Measurements from ENCODE around the gene PPP1R12B.
"Not testable (repeated sequence)": the region's sequence is repeated elsewhere in the genome, so short reads cannot be mapped to it uniquely, and the experiment has no call there.

PPP1R12B gene

DNA sequence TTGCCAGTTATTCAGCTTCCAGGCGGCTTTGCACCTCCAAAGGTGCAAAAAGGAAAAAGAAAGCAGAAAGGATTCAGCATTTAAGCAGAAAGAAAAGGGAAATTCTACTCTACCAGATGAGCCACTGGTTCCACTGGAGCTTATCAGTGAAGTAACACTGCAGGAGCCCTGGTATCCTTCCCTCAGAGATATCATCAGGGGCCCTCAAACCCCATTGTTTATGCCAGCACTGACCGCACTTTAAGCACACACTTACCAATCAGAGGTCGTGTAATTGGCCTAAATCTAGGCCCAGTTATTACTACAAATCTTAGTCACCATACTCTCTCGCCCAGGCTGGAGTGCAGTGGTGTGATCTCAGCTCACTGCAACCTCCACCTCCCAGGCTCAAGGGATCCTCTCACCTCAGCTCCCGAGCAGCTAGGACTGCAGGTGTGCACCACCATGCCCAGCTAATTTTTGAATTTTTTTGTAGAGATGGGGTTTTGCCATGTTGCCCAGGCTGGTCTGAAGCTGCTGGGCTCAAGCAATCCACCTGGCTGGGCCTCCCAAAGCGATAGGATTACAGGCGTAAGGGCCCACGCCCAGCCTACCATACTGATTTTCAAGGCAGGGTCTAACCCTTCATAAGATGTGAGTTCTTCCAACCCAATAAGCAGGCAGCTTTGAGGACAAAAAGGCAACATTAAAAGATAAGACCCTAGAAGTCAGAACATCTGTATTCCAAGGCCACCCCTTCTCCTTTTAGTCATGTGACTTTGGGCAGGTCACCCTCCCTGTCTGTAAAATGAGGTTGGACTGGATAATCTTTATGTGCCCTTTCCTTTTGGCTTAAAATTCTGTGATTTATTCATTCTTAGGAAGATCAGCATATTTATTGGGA is 236.4 kb downstream of the PPP1R12B start:
- no peak for DNase-seq (ENCODE audit: low spot score)

GRCh38 chr1:202585590-202585933 is 237.1 kb downstream of the PPP1R12B start:
- DNase-seq (ENCODE audit: low spot score) = no peak

GRCh38 chr1:202586018-202586821 is 237.7 kb downstream of the PPP1R12B start:
- no peak for DNase-seq (ENCODE audit: low spot score)

GRCh38 chr1:202586871-202587270 is 238.4 kb downstream of the PPP1R12B start:
- no peak for DNase-seq (ENCODE audit: low spot score)

DNA sequence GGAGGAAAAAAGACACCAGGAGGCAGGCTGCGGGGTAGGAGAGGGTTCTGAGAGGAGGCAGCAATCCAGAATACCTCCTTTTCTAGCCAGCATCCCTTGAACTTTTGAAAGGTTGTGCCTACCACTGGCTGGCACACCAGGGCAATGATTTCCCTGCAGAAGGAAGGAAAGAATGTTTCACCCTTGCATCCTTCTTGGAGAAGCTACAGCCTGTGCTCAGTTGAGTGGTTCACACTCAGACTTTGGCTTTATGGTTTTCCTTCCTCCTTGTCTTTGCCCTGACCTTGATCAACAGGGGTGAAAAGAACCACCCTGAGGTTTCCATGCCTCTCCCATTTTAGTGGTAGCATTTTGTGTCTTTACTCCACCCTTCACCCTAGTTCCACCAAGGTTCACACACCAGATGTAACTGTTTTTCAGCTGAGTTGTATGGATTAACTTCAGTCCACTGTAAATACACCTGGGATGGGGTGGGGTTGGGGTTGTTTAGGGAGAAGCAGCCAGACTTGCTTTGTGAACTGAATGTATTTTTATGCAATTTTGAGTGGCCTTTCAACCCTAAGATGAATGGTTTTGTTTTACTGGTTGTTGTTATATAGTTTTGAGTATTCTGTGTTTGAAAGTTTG is 239.5 kb downstream of the PPP1R12B start:
- DNase-seq (ENCODE audit: low spot score) = no peak

DNA sequence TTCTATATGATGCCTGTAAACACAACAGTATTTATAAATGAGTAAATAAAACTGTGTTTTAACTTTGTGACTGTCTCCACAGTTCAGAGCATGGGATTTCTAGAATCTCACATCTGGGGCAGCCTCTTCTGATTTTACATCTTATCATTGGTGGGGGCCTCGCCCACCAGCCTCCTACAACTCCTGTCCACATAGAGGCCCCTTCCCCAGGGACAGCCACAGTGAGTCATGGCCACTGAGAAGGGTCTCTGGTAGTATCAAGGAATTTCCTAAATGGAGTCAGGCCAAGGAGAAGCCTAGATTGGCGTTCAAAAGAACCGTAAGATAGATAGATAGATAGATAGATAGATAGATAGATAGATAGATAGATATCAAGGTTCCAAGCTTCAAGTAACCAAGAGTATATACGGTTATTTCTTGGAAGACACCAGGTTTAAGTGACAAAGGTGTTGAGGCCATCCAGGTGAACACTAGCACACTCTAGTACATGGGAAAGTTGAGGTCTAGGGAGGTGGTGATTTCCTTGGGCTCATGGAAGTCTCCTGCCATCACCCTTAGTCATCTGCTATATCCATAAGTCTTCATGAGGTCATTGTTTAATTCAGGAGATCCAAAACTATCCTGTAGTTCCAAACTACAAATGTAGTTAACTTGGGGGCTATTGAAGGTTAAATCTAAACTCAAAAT is 240.1 kb downstream of the PPP1R12B start:
- no peak for DNase-seq (ENCODE audit: low spot score)

DNA sequence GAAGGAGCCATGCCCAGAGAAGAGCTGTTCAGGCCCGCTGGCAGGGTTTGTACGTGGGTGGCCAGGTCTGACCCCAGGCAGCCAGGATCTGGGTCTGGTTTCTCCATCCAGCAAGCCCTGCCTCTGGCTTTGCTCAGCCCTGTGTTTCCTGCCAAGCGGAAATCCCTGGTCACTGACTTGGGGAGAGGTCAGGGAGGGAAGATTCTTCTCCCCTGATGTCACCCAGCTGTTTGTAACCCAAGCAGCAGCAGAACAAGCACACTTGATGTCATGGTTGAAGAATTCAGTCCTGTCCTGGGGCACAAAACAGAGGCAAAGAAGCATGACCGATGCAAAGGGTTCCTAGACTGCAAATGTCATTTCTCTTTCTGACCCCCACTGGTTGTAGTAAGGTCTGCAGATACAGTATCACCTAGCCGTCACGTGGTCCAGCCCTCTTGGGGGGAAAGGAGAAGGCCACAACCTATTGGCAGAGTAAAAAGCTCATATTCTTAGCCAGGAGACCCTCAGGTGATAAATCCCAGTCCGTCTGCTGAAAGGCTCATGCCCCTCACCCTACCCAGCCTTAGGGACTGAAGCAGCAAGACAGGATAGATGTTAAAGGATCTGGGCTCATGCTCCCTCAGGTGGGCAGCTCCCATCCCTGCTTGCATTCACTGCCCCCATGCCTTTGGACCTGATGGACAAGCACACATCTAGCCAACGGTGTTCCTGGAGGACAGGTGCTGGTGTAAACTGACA is 240.9 kb downstream of the PPP1R12B start:
- peak; percentile 19 for DNase-seq (ENCODE audit: low spot score)

DNA sequence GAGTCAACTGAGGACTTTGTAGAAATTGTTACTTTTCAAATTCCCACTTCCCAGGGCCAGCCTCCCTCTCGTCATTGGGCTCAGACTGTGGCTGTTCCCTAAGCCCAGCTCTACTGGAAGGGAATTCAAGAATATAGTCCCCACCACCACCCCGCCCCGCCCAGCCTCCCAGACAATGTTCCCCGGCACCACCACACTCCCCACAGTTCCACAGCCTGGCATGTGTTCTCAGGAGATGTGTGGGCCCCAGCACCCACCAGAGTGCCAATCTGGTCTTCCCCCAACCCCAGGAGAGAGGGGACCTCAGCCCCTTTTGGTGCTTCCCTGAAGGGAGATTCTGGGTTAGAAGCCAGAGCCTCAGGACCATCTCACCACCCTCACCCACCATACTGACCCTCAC is 241.6 kb downstream of the PPP1R12B start:
- no peak for DNase-seq (ENCODE audit: low spot score)

GRCh38 chr1:202590975-202591411 is 242.5 kb downstream of the PPP1R12B start:
- DNase-seq (ENCODE audit: low spot score) = no peak

GRCh38 chr1:202591515-202591914 is 243.0 kb downstream of the PPP1R12B start:
- DNase-seq (ENCODE audit: low spot score) = no peak

GRCh38 chr1:202592146-202592545 is 243.6 kb downstream of the PPP1R12B start:
- no peak for DNase-seq (ENCODE audit: low spot score)

GRCh38 chr1:202593845-202594244 is 245.3 kb downstream of the PPP1R12B start:
- no peak for DNase-seq (ENCODE audit: low spot score)

DNA sequence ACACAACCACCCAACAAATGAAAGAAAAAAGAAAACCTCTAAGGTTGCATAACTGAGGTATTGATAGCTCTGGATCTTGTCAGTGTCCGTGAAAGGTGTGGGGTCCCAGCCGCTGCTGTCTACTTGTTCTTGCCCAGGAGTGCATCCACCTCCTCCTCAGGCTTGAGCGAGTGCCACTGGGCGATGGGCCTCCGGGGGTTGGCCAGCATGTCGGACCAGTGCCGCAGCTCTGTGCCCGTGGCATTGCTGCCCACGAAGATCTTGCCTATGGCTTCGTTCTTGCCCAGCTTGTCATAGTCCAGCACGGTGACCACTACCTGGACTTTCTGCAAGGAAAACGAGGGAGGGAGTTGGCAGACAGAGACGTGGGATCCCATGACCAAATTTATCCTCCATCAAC is 248.1 kb downstream of the PPP1R12B start:
- DNase-seq (ENCODE audit: low spot score) = no peak

DNA sequence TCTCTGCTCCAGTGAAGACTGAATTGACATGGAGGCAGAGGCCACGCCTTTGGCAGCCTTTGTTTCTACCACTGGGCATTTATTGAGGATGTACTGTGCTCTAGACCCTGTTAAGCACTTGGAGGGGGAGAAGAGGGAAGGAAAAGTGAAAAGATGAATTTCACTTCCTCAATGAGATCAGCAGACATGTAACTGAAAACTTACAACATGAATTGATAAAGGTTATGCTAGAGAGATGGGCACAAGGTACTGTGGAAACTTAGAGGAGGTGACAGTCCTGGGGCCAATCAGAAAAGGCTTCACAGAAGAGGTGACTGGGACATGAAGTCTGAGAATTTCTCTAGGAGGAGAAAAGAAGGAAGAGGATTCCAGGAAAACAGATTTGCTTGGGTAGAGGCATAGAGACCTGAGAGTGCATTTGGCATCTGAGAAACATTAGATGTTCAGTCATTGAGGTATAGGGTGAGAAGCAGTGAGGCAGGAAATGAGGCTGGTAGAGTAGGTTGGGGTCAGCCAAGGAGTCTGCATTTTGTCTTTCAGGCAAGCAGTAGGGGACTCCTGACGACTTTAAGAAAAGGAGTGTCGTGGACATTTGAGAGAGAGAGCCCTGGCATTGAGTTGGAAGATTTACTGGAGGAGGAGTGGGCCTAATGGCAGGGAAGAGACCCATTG is 248.7 kb downstream of the PPP1R12B start:
- DNase-seq (ENCODE audit: low spot score) = no peak

- DNase-seq (ENCODE audit: low spot score) = peak; percentile 87
These were observed 251.4 kb downstream of the PPP1R12B start for GRCh38 chr1:202599669-202600431.

- no peak for DNase-seq (ENCODE audit: low spot score)
These were observed 252.0 kb downstream of the PPP1R12B start for GRCh38 chr1:202600432-202601041.

- DNase-seq (ENCODE audit: low spot score) = no peak
These were observed 254.9 kb downstream of the PPP1R12B start for GRCh38 chr1:202603435-202603834.

GRCh38 chr1:202605515-202605914 is 257.0 kb downstream of the PPP1R12B start:
- DNase-seq (ENCODE audit: low spot score) = no peak

- DNase-seq (ENCODE audit: low spot score) = not testable (repeated sequence)
These were observed 263.5 kb downstream of the PPP1R12B start for GRCh38 chr1:202612036-202612435.

DNA sequence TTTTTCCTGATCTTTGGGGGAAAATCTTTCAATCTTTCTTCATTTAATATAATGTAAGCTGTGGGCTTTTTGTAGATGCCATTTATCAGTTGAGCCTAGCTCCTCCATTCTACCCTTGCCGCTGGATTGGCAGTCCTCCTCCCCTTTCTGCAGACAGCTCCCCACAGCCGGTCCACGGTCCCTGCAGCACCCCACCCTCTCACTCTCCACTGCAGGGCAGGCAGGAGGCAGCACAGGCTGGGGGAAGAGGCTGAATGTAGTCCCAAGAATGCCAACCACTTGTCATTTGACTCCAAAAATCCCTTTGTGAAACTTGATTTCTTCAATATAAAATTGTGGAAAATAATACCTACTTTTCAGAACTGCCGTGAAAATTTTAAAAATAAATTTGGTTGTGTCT is 265.1 kb downstream of the PPP1R12B start:
- DNase-seq (ENCODE audit: low spot score) = no peak
